Esophagus muscularis mucosa (tissue), 3 donors: ENCODE measurements around the gene SFXN4.

Source experiments
- CTCF ChIP-seq, 3 experiments: fragments of 200-600 bp in 2 of 3; fragments of 450-650 bp in 1 of 3; sonication (generic) in 2 of 3; IDR thresholded peaks; one replicate each; pipeline ENCODE4 v1.5.1; 2017 to 2019; ENCODE audit warnings: antibody characterized with exemption in 3 of 3, mild to moderate bottlenecking in 2 of 3, moderate library complexity in 1 of 3
- EP300 ChIP-seq: sonication (generic); formaldehyde crosslinking; IDR thresholded peaks from one replicate; pipeline ENCODE4 v1.6.1; 2017; ENCODE audit warnings: antibody characterized with exemption

- TF ChIP-seq EP300 (no peak), CTCF (IDR thresholded peaks at IDR 0.05) (no peak)
Observed at GRCh38 chr10:119174109-119174508, 8.6 kb upstream of the SFXN4 start.
